ENCODE measurements around the gene IQSEC1.

The IQSEC1 gene

GRCh38 chr3:13047296-13048165 lies 25.7 kb downstream of the IQSEC1 start:
- TF ChIP-seq, protein P1, sequence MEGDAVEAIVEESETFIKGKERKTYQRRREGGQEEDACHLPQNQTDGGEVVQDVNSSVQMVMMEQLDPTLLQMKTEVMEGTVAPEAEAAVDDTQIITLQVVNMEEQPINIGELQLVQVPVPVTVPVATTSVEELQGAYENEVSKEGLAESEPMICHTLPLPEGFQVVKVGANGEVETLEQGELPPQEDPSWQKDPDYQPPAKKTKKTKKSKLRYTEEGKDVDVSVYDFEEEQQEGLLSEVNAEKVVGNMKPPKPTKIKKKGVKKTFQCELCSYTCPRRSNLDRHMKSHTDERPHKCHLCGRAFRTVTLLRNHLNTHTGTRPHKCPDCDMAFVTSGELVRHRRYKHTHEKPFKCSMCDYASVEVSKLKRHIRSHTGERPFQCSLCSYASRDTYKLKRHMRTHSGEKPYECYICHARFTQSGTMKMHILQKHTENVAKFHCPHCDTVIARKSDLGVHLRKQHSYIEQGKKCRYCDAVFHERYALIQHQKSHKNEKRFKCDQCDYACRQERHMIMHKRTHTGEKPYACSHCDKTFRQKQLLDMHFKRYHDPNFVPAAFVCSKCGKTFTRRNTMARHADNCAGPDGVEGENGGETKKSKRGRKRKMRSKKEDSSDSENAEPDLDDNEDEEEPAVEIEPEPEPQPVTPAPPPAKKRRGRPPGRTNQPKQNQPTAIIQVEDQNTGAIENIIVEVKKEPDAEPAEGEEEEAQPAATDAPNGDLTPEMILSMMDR (IDR thresholded peaks at IDR 0.05) = no peak

DNA sequence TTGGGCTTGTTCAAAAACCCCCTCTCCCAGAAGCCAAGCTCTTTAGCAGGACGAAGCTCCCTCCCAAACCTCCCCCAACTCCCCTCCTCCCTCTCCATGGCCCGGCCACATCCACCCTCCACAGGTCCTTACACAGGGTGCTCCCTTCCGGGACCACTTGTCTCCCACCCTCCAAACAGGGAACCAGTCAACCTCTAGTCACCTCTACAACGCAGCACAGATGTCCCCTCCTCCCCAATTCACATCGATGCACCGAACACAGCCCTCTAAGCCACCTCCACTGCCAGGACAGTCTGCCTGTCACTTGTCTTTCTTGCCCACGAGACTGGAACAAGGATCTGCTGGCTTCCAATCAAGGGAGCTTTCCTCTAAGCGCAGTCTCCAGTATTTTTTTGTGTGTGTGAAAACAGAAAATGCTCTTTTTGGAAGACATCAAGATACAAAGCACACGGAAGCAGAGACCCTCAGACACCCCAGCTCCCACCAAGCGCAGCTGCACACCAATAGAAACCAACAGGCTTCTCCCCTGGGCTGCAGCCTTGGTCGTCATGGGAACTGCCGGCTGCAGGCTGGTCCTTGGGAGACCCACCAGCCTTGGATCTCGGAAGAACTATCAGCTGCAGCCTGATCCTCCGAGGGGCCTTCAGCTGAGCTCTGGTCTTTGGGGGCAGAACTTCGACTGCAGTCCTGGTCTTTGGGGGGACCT lies 26.5 kb downstream of the IQSEC1 start:
- TF ChIP-seq, protein P1 (IDR thresholded peaks at IDR 0.05) = no peak

GRCh38 chr3:13045904-13046568 lies 27.2 kb downstream of the IQSEC1 start:
- TF ChIP-seq, protein P1 (IDR thresholded peaks at IDR 0.05) = no peak

DNA sequence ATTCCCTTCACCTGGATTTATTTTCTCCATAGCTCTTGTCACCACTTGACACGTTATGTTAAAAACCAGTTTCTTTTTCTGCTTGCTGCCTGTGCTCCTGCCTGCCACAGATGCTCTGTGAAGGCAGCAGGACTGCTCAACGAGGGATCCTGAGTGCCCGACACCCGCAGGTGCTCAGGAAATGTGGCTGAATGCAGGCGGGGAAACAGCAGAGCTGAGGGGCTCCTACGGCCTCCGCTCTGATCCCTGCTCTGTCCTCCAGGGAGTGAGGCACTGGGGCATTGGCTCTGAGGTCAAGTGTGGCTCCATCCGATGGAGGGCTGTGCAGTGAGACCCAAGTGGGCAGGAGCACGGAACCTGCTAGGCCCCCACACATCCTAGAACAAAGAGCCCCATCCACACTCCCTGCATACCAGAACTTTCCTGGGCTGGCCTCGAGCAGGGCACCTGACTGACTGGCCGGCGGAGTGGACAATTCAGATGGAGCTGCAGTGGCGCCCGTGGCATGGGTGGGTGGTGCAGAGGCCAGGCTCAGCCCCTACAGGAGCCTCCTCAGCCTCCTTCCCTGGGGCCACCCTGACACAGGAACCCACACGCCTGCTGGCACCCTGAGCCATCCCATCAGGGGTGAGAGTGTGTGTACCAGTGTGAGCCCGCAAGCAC lies 27.9 kb downstream of the IQSEC1 start:
- TF ChIP-seq, protein P1 (IDR thresholded peaks at IDR 0.05) = no peak

DNA sequence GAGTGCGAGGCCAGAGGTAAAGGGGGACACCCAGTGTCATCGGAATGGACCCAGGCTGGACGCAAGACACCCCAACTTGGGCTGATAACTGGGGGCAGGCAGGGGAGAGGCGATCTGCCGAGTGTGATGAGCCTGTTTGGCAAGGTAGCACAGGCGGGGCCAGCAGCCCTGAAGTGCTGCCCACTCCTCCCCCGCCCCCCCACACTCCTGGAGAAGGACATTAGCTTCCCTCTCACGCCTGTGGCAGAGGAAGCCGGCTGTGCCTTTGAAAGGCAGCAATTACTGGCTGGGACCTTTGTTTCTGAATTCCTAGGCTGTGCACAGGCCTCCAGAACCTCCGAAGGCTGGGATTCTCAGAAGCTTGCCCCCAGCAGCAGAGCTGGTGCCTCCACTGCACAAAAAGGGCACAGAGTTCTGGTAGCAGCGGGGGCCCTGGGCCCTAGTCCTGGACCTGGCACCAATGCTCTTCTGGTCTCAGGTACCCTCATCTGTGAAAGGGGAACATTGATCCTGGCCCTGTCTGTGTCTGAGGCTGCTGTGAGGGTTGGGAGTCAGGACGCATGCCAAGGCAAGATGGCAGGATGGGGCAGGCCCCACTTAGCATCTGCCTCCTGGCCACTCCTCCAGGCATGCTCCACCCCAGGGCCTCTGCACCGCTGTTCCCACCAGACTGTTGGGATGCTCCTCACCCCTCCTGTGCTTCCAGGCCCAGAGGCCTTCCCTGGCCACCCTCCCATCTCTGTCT lies 28.6 kb downstream of the IQSEC1 start:
- TF ChIP-seq, protein P1 (IDR thresholded peaks at IDR 0.05) = no peak

DNA sequence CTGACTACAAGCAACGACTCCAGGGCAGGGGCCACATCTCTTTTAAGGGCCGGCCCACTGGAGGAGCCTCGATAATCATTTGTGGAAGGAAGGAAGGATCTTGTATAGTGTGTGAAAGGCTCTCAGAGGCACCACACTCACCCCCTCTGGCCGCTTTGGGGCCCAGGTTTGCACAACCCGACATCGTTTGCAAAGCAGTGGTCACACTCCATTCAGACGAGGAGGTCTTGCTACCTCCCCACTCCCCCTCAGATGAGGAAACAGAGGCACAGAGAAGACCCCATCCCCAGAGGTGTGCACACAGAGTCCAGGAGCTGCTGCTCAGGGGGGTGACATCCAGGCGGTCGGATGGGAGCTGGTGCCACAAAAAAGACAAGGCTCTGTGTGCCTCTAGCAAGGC lies 29.6 kb downstream of the IQSEC1 start:
- TF ChIP-seq, protein P1 (IDR thresholded peaks at IDR 0.05) = no peak
